PC-3 (cell line): ENCODE data around the gene PPP1R2.

Source experiments
- EZH2 ChIP-seq: fragments of 300-600 bp; sonication (generic); IDR thresholded peaks from one replicate; pipeline ENCODE4 v1.6.1; 2017; ENCODE audit warnings: antibody characterized with exemption, mild to moderate bottlenecking, low read length; ENCODE audit not compliant: unreplicated experiment
- EZH2phosphoT487 ChIP-seq: fragments of 300-600 bp; sonication (generic); IDR thresholded peaks from 2 replicates; pipeline ENCODE4 v1.6.1; 2018; ENCODE audit warnings: mild to moderate bottlenecking, antibody characterized with exemption, low read length, borderline replicate concordance
- TF ChIP-seq, protein P1 (sequence below): fragments of 300-600 bp; sonication (generic); conservative IDR thresholded peaks from 2 replicates; pipeline ENCODE4 v1.5.1; 2017; ENCODE audit warnings: antibody characterized with exemption, low read depth, mild to moderate bottlenecking, low read length

GRCh38 chr3:195526492-195526891 lies 16.6 kb downstream of the PPP1R2 start:
- TF ChIP-seq, protein P1, sequence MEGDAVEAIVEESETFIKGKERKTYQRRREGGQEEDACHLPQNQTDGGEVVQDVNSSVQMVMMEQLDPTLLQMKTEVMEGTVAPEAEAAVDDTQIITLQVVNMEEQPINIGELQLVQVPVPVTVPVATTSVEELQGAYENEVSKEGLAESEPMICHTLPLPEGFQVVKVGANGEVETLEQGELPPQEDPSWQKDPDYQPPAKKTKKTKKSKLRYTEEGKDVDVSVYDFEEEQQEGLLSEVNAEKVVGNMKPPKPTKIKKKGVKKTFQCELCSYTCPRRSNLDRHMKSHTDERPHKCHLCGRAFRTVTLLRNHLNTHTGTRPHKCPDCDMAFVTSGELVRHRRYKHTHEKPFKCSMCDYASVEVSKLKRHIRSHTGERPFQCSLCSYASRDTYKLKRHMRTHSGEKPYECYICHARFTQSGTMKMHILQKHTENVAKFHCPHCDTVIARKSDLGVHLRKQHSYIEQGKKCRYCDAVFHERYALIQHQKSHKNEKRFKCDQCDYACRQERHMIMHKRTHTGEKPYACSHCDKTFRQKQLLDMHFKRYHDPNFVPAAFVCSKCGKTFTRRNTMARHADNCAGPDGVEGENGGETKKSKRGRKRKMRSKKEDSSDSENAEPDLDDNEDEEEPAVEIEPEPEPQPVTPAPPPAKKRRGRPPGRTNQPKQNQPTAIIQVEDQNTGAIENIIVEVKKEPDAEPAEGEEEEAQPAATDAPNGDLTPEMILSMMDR = no peak
- no peak for TF ChIP-seq EZH2
- TF ChIP-seq EZH2phosphoT487 = no peak
